Embryonic facial prominence (tissue), 1 donor: ENCODE measurements around the gene FGF19.

Experiments
- DNase-seq: peaks from one replicate; pipeline ENCODE4 v3.0.0-alpha.2; 2016; ENCODE audit errors: extremely low spot score

FGF19 gene

GRCh38 chr11:69703768-69704507 is at the start of gene FGF19:
Gene FGF19, minus strand, starts transcription at chr11:69704022. Its CDS starts 146 bp downstream, at chr11:69703876.
- DNase-seq, result no peak

- DNase-seq, result no peak
Measured at GRCh38 chr11:69752890-69753289, 49.1 kb upstream of the FGF19 start.

- DNase-seq, result no peak
Measured at GRCh38 chr11:69750875-69751597, 47.2 kb upstream of the FGF19 start.

- DNase-seq, result no peak
Measured at GRCh38 chr11:69750108-69750850, 46.5 kb upstream of the FGF19 start.

GRCh38 chr11:69748637-69749036 is 44.8 kb upstream of the FGF19 start:
- DNase-seq, result no peak

- DNase-seq, result no peak
Measured at GRCh38 chr11:69746752-69747742, 43.2 kb upstream of the FGF19 start.

GRCh38 chr11:69746140-69746539 is 42.3 kb upstream of the FGF19 start:
- DNase-seq, result no peak

GRCh38 chr11:69745201-69745600 is 41.4 kb upstream of the FGF19 start:
- DNase-seq, result no peak

GRCh38 chr11:69744435-69744834 is 40.6 kb upstream of the FGF19 start:
- no peak for DNase-seq

- no peak for DNase-seq
Measured at GRCh38 chr11:69734841-69735240, 31.0 kb upstream of the FGF19 start.

GRCh38 chr11:69734367-69734766 is 30.5 kb upstream of the FGF19 start:
- no peak for DNase-seq

GRCh38 chr11:69732910-69733309 is 29.1 kb upstream of the FGF19 start:
- DNase-seq, result no peak

- no peak for DNase-seq
Measured at GRCh38 chr11:69731110-69731509, 27.3 kb upstream of the FGF19 start.

- DNase-seq, result no peak
Measured at GRCh38 chr11:69730500-69730899, 26.7 kb upstream of the FGF19 start.

GRCh38 chr11:69729252-69729651 is 25.4 kb upstream of the FGF19 start:
- DNase-seq, result no peak

- no peak for DNase-seq
Measured at GRCh38 chr11:69727266-69727665, 23.4 kb upstream of the FGF19 start.

GRCh38 chr11:69726481-69726880 is 22.7 kb upstream of the FGF19 start:
- no peak for DNase-seq

- no peak for DNase-seq
Measured at GRCh38 chr11:69726019-69726418, 22.2 kb upstream of the FGF19 start.

GRCh38 chr11:69721745-69722144 is 17.9 kb upstream of the FGF19 start:
- no peak for DNase-seq

- DNase-seq, result no peak
Measured at GRCh38 chr11:69721106-69721505, 17.3 kb upstream of the FGF19 start.

- no peak for DNase-seq
Measured at GRCh38 chr11:69718912-69719311, 15.1 kb upstream of the FGF19 start.
